Measurements from ENCODE around the gene CDK5.

CDK5 gene

DNA sequence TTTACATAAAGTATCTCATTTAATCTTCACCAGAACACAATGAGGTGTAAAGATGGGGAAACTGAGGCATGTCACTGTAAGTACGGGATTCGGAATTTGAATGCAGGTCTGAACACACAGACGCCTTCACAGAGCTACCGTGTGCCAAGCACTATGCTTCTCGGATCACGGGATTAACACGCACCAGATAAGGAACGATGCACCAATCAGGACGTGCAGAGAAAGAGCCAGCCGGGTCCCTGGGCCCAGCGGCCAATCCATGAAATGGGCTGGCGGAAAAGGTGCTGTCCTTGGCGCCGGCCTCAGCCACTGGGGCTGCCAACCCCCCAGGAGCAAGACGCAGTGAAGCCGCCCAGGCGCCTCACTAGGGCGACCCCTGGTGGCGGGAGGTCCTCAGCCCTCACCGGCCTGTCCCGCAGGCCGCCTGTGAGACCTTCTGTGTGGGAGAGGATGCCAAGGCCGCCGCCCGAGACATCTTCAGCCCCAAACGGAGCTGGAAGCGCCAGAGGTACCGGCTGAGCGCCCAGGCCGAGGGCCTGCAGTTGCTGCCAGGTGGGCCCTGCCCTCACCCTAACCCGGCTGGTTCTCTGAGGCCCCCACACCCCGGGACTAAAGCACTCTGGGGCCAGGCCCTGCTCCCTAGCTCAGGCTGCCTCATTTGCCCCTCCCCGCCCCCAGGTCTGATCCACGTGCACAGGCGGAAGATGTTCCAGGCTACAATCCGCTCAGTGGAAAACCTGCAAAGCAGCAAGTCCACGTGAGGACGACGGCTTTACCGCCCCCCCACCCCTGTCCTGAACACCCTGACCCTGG, 49.0 kb downstream of the CDK5 start:
- Histone ChIP-seq H2BK15ac (ENCODE audit: low read depth, poor library complexity, severe bottlenecking) (peak overlapping the region; percentile 55), H3K4me3 (ENCODE audit: insufficient read depth in 1 of 2, low read depth in 1 of 2, low read length in 2 of 2) (peak overlapping the region in 1 of 2 experiments; percentile 76), H3K18ac (ENCODE audit: low read depth in 1 of 2, low read length in 2 of 2) (peak overlapping the region; percentile 17 to 28), H3K79me1 (replicated peaks; ENCODE audit: low read length, poor library complexity, severe bottlenecking) (no peaks in the 10 kb centered on the region), H3K9me3 (ENCODE audit: control insufficient read depth, low read length) (no peaks in the 10 kb centered on the region), H2AFZ (ENCODE audit: low read depth, low read length) (peak overlapping the region; percentile 29), H3K4ac (ENCODE audit: low read depth in 1 of 2, low read length in 2 of 2) (peak overlapping the region in 1 of 2 experiments; percentile 0), H2BK120ac (ENCODE audit: low read depth, low read length) (no peak overlapping the region), H2BK12ac (ENCODE audit: low read length in 2 of 2) (peak overlapping the region; percentile 25 to 69), H2AK5ac (ENCODE audit: low read length, severe bottlenecking) (no peak overlapping the region), H4K8ac (ENCODE audit: low read length) (peak overlapping the region; percentile 52), H3K27me3 (ENCODE audit: control insufficient read depth in 1 of 2, insufficient read depth in 1 of 2, low read length in 2 of 2) (peaks cover 43 to 48% of the 10 kb centered on the region in 2 experiments), H3K36me3 (ENCODE audit: control insufficient read depth in 1 of 2, insufficient read depth in 2 of 2, low read depth in 1 of 2, low read length in 2 of 2) (no peaks in the 10 kb centered on the region), H3K9ac (ENCODE audit: low read length) (peak overlapping the region; percentile 68), H3K4me1 (ENCODE audit: control insufficient read depth, insufficient read depth, low read depth, low read length) (peaks cover 21% of the 10 kb centered on the region), H3K27ac (ENCODE audit: low read length, poor library complexity, severe bottlenecking) (no peak overlapping the region), H4K91ac (ENCODE audit: low read length) (peak overlapping the region; percentile 9), H3K4me2 (ENCODE audit: low read length, poor library complexity, severe bottlenecking) (no peak overlapping the region), H3K23ac (ENCODE audit: low read length in 2 of 2) (no peak overlapping the region), H2BK5ac (ENCODE audit: low read depth, low read length, poor library complexity, severe bottlenecking) (no peak overlapping the region), H3K14ac (ENCODE audit: low read length in 2 of 2) (no peak overlapping the region)
- WGBS: 62% methylated on average over 40 of the region's 40 CpGs
- DNase-seq: no peak

DNA sequence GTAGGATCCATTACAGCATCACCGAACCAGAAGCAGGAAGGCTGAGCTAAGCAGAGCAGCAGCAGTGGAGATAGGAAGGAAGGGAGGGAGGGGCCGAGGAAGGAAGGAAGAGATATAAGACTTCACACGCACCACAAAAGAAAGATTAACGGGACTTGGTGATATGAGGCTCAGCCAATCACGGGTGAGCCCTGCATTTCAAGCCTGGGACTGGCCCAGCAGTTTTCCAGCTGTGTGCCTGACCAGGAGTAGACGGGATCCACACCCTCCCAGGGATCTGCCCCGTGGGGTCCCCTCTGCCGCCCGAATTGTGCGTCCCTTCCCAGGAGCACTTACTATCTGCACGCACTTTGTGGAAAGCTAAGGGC, 49.6 kb downstream of the CDK5 start:
- Histone ChIP-seq H3K14ac (ENCODE audit: low read length in 2 of 2) (peak overlapping the region in 1 of 2 experiments; percentile 51), H2BK5ac (ENCODE audit: low read depth, low read length, poor library complexity, severe bottlenecking) (no peak overlapping the region), H3K4me1 (ENCODE audit: control insufficient read depth, insufficient read depth, low read depth, low read length) (peaks cover 22% of the 10 kb centered on the region), H3K27me3 (ENCODE audit: control insufficient read depth in 1 of 2, insufficient read depth in 1 of 2, low read length in 2 of 2) (peaks cover 45 to 54% of the 10 kb centered on the region in 2 experiments), H3K9me3 (ENCODE audit: control insufficient read depth, low read length) (no peaks in the 10 kb centered on the region), H3K36me3 (ENCODE audit: control insufficient read depth in 1 of 2, insufficient read depth in 2 of 2, low read depth in 1 of 2, low read length in 2 of 2) (no peaks in the 10 kb centered on the region), H2BK15ac (ENCODE audit: low read depth, poor library complexity, severe bottlenecking) (no peak overlapping the region), H3K79me1 (replicated peaks; ENCODE audit: low read length, poor library complexity, severe bottlenecking) (no peaks in the 10 kb centered on the region), H2AFZ (ENCODE audit: low read depth, low read length) (peak overlapping the region; percentile 29), H3K23ac (ENCODE audit: low read length in 2 of 2) (peak overlapping the region in 1 of 2 experiments; percentile 27), H3K9ac (ENCODE audit: low read length) (peak overlapping the region; percentile 52), H3K27ac (ENCODE audit: low read length, poor library complexity, severe bottlenecking) (no peak overlapping the region), H4K91ac (ENCODE audit: low read length) (peak overlapping the region; percentile 45), H3K4ac (ENCODE audit: low read depth in 1 of 2, low read length in 2 of 2) (no peak overlapping the region), H2BK12ac (ENCODE audit: low read length in 2 of 2) (no peak overlapping the region), H3K18ac (ENCODE audit: low read depth in 1 of 2, low read length in 2 of 2) (peak overlapping the region; percentile 3 to 23), H4K8ac (ENCODE audit: low read length) (no peak overlapping the region), H2AK5ac (ENCODE audit: low read length, severe bottlenecking) (no peak overlapping the region), H2BK120ac (ENCODE audit: low read depth, low read length) (no peak overlapping the region), H3K4me2 (ENCODE audit: low read length, poor library complexity, severe bottlenecking) (no peak overlapping the region), H3K4me3 (ENCODE audit: insufficient read depth in 1 of 2, low read depth in 1 of 2, low read length in 2 of 2) (peak overlapping the region in 1 of 2 experiments; percentile 76)
- peak; percentile 54 for DNase-seq
- WGBS: 25% methylated on average over 7 of the region's 11 CpGs

DNA sequence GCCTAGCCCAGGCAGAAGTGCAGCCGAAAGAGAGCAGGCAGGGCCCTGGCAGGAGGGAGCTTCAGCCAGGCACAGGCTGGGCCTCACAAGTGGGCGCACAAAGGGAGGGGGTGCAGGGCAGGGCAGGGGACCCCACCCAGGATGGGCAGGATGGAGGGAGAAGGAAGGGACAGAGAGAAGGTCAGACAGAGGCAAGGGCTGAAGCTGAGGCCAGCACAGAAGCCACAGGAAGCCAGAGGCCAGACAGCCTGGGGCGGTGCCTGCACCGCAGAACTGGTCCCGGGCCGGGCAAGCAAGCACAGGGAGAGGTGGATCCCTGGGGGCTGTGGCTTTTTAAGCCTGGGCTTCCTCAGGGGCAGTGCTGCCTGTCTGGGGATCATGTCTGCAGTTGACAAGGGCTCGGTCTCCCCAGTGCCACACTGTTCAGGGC, 50.2 kb downstream of the CDK5 start:
- peak overlapping the region; percentile 90 for H2AFZ ChIP-seq (ENCODE audit: low read depth, low read length)
- H4K8ac ChIP-seq (ENCODE audit: low read length): peak overlapping the region; percentile 58
- H3K27ac ChIP-seq (ENCODE audit: low read length, poor library complexity, severe bottlenecking): no peak overlapping the region
- no peak overlapping the region for H3K9ac ChIP-seq (ENCODE audit: low read length)
- peaks cover 22% of the 10 kb centered on the region for H3K4me1 ChIP-seq (ENCODE audit: control insufficient read depth, insufficient read depth, low read depth, low read length)
- H3K9me3 ChIP-seq (ENCODE audit: control insufficient read depth, low read length): no peaks in the 10 kb centered on the region
- peak overlapping the region; percentile 6 for H2BK15ac ChIP-seq (ENCODE audit: low read depth, poor library complexity, severe bottlenecking)
- peak overlapping the region; percentile 4 to 86 for H3K18ac ChIP-seq (ENCODE audit: low read depth in 1 of 2, low read length in 2 of 2)
- peak overlapping the region in 1 of 2 experiments; percentile 68 for H3K14ac ChIP-seq (ENCODE audit: low read length in 2 of 2)
- H4K91ac ChIP-seq (ENCODE audit: low read length): peak overlapping the region; percentile 91
- H3K79me1 ChIP-seq (replicated peaks; ENCODE audit: low read length, poor library complexity, severe bottlenecking): no peaks in the 10 kb centered on the region
- no peak overlapping the region for H2BK5ac ChIP-seq (ENCODE audit: low read depth, low read length, poor library complexity, severe bottlenecking)
- H3K27me3 ChIP-seq (ENCODE audit: control insufficient read depth in 1 of 2, insufficient read depth in 1 of 2, low read length in 2 of 2): peaks cover 43 to 52% of the 10 kb centered on the region in 2 experiments
- no peak overlapping the region for H3K4me3 ChIP-seq (ENCODE audit: insufficient read depth in 1 of 2, low read depth in 1 of 2, low read length in 2 of 2)
- no peak overlapping the region for H2AK5ac ChIP-seq (ENCODE audit: low read length, severe bottlenecking)
- WGBS: 49% methylated on average over 7 of the region's 7 CpGs
- H3K23ac ChIP-seq (ENCODE audit: low read length in 2 of 2): no peak overlapping the region
- H2BK12ac ChIP-seq (ENCODE audit: low read length in 2 of 2): peak overlapping the region; percentile 43 to 81
- peak overlapping the region; percentile 57 to 69 for H3K4ac ChIP-seq (ENCODE audit: low read depth in 1 of 2, low read length in 2 of 2)
- no peaks in the 10 kb centered on the region for H3K36me3 ChIP-seq (ENCODE audit: control insufficient read depth in 1 of 2, insufficient read depth in 2 of 2, low read depth in 1 of 2, low read length in 2 of 2)
- no peak overlapping the region for H3K4me2 ChIP-seq (ENCODE audit: low read length, poor library complexity, severe bottlenecking)
- peak overlapping the region; percentile 15 for H2BK120ac ChIP-seq (ENCODE audit: low read depth, low read length)
- DNase-seq: no peak

DNA sequence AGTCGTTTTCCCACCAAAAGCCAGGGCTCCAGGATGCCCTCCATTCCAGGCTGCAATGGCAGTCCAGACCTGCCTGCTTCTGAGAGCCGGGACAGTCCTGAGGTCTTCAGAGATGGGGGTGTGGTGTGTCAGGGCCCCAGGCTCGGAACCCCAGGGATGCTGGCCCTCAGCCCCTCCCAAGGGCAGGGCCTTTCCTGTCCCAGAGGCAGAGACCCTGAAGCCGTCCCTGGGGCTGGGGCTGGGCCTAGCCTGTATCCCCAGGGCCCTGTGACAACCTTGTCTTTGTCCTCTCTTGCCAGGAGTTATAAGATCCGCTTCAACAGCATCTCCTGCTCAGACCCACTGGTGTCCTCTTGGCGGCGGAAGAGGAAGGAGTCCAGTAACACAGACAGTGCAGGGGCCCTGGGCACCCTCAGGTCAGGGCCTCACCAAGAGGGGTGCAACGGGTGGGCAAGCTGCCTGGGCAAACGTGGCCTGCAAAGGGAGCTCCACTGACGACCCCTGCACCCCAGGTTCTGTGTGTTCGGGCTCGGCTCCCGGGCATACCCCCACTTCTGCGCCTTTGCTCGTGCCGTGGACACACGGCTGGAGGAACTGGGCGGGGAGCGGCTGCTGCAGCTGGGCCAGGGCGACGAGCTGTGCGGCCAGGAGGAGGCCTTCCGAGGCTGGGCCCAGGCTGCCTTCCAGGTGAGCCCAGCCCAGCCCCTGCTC, 51.0 kb downstream of the CDK5 start:
- DNase-seq: no peak
- Histone ChIP-seq H2BK5ac (ENCODE audit: low read depth, low read length, poor library complexity, severe bottlenecking) (no peak overlapping the region), H3K36me3 (ENCODE audit: control insufficient read depth in 1 of 2, insufficient read depth in 2 of 2, low read depth in 1 of 2, low read length in 2 of 2) (no peaks in the 10 kb centered on the region), H3K9ac (ENCODE audit: low read length) (no peak overlapping the region), H4K91ac (ENCODE audit: low read length) (peak overlapping the region; percentile 91), H3K79me1 (replicated peaks; ENCODE audit: low read length, poor library complexity, severe bottlenecking) (no peaks in the 10 kb centered on the region), H3K9me3 (ENCODE audit: control insufficient read depth, low read length) (no peaks in the 10 kb centered on the region), H3K14ac (ENCODE audit: low read length in 2 of 2) (no peak overlapping the region), H4K8ac (ENCODE audit: low read length) (no peak overlapping the region), H2BK12ac (ENCODE audit: low read length in 2 of 2) (peak overlapping the region; percentile 28 to 81), H3K4me3 (ENCODE audit: insufficient read depth in 1 of 2, low read depth in 1 of 2, low read length in 2 of 2) (no peak overlapping the region), H2BK120ac (ENCODE audit: low read depth, low read length) (no peak overlapping the region), H2AFZ (ENCODE audit: low read depth, low read length) (no peak overlapping the region), H3K27ac (ENCODE audit: low read length, poor library complexity, severe bottlenecking) (no peak overlapping the region), H3K18ac (ENCODE audit: low read depth in 1 of 2, low read length in 2 of 2) (peak overlapping the region in 1 of 2 experiments; percentile 37), H3K4me2 (ENCODE audit: low read length, poor library complexity, severe bottlenecking) (no peak overlapping the region), H3K4ac (ENCODE audit: low read depth in 1 of 2, low read length in 2 of 2) (peak overlapping the region in 1 of 2 experiments; percentile 57), H3K4me1 (ENCODE audit: control insufficient read depth, insufficient read depth, low read depth, low read length) (peaks cover 22% of the 10 kb centered on the region), H3K27me3 (ENCODE audit: control insufficient read depth in 1 of 2, insufficient read depth in 1 of 2, low read length in 2 of 2) (peaks cover 42 to 47% of the 10 kb centered on the region in 2 experiments), H2BK15ac (ENCODE audit: low read depth, poor library complexity, severe bottlenecking) (peak overlapping the region; percentile 88), H3K23ac (ENCODE audit: low read length in 2 of 2) (no peak overlapping the region), H2AK5ac (ENCODE audit: low read length, severe bottlenecking) (no peak overlapping the region)
- 90% methylated on average over 23 of the region's 23 CpGs for WGBS
